LNCaP clone FGC (cell line): ENCODE data around the gene ATXN1.

ENCODE experiments used
- DNase-seq: peaks from one replicate; pipeline ENCODE4 v3.0.0-alpha.2; 2011; ENCODE audit warnings: low read depth
- H3K4me3 ChIP-seq: 2 replicates; pipeline ENCODE4 v1.5.1; 2011; ENCODE audit warnings: mild to moderate bottlenecking, low read depth, low read length, control low read depth
- CTCF ChIP-seq: IDR thresholded peaks from 2 replicates; pipeline ENCODE4 v1.5.1; 2012; ENCODE audit warnings: mild to moderate bottlenecking; ENCODE audit not compliant: control insufficient read depth, insufficient read depth; ENCODE audit errors: extremely low read depth

Gene ATXN1

DNA sequence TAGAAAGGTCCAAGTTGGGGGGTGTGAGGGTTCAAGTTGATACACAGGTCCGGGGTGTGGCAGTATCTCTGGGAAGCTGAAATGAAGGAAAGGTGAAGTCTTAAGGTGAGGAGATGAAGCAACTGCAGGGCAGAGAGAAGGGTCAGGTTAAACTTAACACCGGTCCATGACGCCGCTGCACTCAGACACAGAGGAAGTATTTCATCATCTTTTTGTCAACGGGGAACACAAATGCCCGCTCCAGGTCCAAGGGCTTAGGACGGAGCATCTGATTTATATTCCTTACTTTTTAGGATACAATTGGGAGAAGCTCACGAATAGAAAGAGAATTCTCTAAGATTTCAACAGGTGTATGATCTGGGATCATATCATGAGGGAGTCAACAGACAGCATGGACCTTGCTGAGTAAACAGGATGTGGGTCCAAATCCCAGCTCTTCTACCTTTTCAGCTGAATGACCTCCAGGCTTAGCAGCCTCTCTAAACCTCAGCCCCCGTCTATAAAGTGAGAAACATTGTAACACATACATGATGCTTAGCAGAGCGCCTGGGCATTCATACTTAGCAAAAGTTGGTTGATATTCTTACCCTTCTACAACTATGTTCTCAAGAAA lies 197.5 kb downstream of the ATXN1 start:
- no peak overlapping the region for H3K4me3 ChIP-seq
- no peak for DNase-seq
- no peak for TF ChIP-seq CTCF

- DNase-seq: no peak
- no peak overlapping the region for H3K4me3 ChIP-seq
- TF ChIP-seq CTCF: no peak
Observed at GRCh38 chr6:16562498-16562897, 198.8 kb downstream of the ATXN1 start.

DNA sequence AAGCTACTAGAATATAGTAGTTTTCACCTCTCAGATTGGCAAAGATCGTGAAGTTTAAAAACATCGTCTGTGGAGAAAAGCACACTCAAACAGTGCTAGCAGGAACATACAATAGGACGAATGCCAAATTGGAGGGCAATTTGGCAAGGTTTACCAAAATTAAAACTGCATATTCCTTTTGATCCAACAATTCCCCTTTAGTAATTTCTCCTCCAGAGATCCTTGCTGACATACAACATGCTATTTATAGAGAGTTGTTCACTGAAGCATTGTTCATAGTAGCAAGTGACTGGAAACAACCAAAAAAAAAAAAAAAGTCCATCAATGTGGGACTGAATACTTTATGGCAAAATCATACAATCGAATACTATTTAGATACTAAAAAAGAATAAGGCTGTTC lies 202.2 kb downstream of the ATXN1 start:
- no peak for DNase-seq
- TF ChIP-seq CTCF: no peak
- no peak overlapping the region for H3K4me3 ChIP-seq

DNA sequence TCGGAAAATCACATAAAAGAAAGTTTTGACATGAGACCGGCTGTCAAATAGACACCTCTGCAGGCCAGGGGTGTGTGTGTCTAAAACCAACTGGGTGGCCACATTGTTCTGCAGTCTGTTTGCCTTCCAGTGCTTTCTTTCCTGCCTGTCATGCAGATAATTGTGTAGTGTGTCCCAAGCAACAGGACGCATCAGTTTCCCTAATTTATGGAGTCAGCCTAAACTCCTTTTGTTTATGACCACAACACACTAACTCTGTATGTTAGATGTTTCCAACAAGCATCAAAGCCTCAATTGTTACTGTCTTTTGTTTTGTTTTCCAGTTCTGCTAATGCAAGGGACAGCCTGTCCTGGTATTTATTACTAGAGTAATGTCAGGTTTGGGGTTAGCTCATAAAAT lies 205.7 kb downstream of the ATXN1 start:
- TF ChIP-seq CTCF: no peak
- no peak overlapping the region for H3K4me3 ChIP-seq
- DNase-seq: no peak

DNA sequence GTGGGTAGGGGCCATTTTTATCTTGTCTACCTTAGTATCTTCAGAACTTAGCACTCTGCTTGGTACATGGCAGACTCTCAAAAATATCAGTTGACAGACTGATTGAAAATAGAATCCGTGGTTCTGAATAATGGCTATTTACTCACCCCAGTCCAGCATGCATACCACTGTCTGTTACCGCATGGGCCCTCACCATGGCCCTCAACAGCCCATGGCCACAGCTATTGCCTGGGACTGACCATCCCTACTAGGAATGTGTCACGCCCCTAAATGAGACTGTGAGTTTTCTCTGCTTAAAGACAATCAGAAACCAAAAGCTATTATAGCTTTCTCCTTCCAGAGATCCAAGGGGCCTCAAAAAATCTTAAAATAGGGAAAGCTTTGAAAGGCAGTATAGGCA lies 207.7 kb downstream of the ATXN1 start:
- H3K4me3 ChIP-seq: no peak overlapping the region
- no peak for DNase-seq
- no peak for TF ChIP-seq CTCF

GRCh38 chr6:16551466-16551865 lies 209.8 kb downstream of the ATXN1 start:
- H3K4me3 ChIP-seq: no peak overlapping the region
- no peak for DNase-seq
- no peak for TF ChIP-seq CTCF

GRCh38 chr6:16548121-16548520 lies 213.1 kb downstream of the ATXN1 start:
- TF ChIP-seq CTCF: no peak
- no peak for DNase-seq
- no peak overlapping the region for H3K4me3 ChIP-seq
